ENCODE results near the gene PABPC3.
A peak's percentile ranks its signal among the peaks of the same experiment; 100 is the strongest.

Gene PABPC3

GRCh38 chr13:25112695-25113255, 16.8 kb downstream of the PABPC3 start:
- no peak for DNase-seq

GRCh38 chr13:25114220-25114619, 18.3 kb downstream of the PABPC3 start:
- DNase-seq, result peak; percentile 54

GRCh38 chr13:25116044-25116443, 20.1 kb downstream of the PABPC3 start:
- DNase-seq, result no peak

GRCh38 chr13:25117312-25117711, 21.4 kb downstream of the PABPC3 start:
- no peak for DNase-seq

GRCh38 chr13:25118378-25118905, 22.5 kb downstream of the PABPC3 start:
- no peak for DNase-seq

GRCh38 chr13:25130944-25131343, 35.0 kb downstream of the PABPC3 start:
- no peak for DNase-seq

- DNase-seq, result no peak
Observed at GRCh38 chr13:25131881-25132420, 36.0 kb downstream of the PABPC3 start.

- no peak for DNase-seq
Observed at GRCh38 chr13:25132751-25133390, 36.9 kb downstream of the PABPC3 start.

- DNase-seq, result no peak
Observed at GRCh38 chr13:25135896-25136295, 40.0 kb downstream of the PABPC3 start.

GRCh38 chr13:25136880-25137787, 41.2 kb downstream of the PABPC3 start:
- peak; percentile 1 for DNase-seq

GRCh38 chr13:25137788-25138115, 41.8 kb downstream of the PABPC3 start:
- DNase-seq, result no peak

GRCh38 chr13:25141042-25141441, 45.1 kb downstream of the PABPC3 start:
- DNase-seq, result no peak

GRCh38 chr13:25143706-25144105, 47.8 kb downstream of the PABPC3 start:
- DNase-seq, result no peak

- no peak for DNase-seq
Observed at GRCh38 chr13:25147638-25148401, 51.9 kb downstream of the PABPC3 start.

GRCh38 chr13:25148402-25148771, 52.5 kb downstream of the PABPC3 start:
- DNase-seq, result no peak
